Measurements from ENCODE around the gene GPHN.
A peak's percentile ranks its signal among the peaks of the same experiment; 100 is the strongest.
"Not testable (repeated sequence)": the region's sequence is repeated elsewhere in the genome, so short reads cannot be mapped to it uniquely, and the experiment has no call there.

Gene GPHN

DNA sequence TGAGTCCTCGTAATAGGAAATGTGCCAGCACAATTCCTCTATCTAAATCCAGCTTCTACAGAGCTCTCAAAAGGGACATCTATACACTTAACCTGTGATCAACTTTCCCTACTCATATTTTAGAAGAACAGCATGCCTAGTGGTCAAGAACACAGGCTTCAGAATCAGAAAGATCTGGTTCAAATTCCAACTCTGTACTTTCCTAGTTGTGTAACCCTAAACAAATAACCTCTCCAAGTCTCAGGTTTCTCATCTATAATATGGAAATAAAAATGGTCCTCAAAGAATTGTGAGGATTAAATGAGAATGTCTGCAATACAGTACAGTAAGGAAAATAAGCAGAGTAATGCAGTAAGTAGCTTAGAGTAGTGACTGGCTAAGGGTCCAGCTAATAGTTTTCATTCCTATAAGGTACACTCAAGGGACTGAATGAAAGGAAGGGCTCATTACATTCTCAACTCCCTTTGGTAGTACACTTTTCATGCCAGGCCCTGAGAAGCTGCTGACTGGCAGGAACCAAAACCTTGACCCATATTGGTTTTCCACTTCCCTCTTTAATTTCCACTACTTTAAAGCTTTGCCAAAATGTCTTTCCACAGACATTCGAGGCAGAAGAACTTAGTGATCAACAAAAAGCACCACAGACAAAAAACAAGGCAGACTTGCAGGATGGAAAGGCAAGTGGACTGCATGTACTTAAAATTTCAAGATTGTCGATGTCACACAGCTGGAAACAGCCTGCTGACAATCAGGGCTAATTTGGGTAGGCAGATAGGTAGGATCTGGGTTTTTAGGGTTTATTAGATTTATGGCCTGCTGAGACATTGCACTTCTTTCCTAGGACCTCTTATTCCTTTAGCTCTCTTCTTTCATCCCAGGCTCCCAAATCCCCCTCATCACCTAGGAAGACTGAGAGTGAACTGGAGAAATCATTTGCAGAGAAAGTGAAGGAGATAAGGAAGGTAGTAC, 17.5 kb upstream of the GPHN start:
- no peaks in the 10 kb centered on the region for H3K36me3 Mint-ChIP-seq (ENCODE audit: low read depth)
- H3K4me3 Mint-ChIP-seq: no peak overlapping the region
- H3K9me3 Mint-ChIP-seq: no peaks in the 10 kb centered on the region

DNA sequence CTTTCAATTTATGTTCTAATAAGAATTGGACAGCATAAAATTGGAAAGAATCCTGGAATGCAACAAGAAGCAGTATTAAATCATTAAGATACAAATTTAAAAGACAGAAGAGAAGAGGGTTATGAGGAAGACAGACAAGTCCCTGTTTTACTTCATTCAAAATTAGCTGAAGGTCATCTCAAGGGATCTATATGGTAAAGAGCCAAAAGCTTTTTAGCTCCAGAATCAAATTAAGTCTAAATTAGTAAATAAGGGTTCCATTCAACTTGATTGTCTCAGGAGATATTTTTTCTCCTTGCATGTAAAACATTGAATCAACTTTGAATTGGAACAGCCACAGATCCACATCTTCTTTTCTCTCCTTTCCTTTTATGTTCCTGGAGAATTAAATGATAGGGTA, 14.2 kb upstream of the GPHN start:
- DNase-seq (ENCODE audit: low spot score): no peak
- peaks cover 6% of the 10 kb centered on the region for H3K27me3 Mint-ChIP-seq (ENCODE audit: low read depth)
- no peaks in the 10 kb centered on the region for H3K36me3 Mint-ChIP-seq (ENCODE audit: low read depth)
- no peaks in the 10 kb centered on the region for H3K9me3 Mint-ChIP-seq
- H3K27ac Mint-ChIP-seq: no peak overlapping the region
- H3K4me3 Mint-ChIP-seq: no peak overlapping the region
- H3K4me1 Mint-ChIP-seq (ENCODE audit: low read depth): peaks cover 18% of the 10 kb centered on the region

More for the DNA sequence above, 17.5 kb upstream of the GPHN start:
- Mint-ChIP-seq H3K4me1 (ENCODE audit: low read depth) (peaks cover 1% of the 10 kb centered on the region), H3K27ac (no peak overlapping the region), H3K27me3 (ENCODE audit: low read depth) (no peaks in the 10 kb centered on the region)
- no peak for DNase-seq (ENCODE audit: low spot score)

GRCh38 chr14:66495218-66496098, 12.5 kb upstream of the GPHN start:
- H3K9me3 Mint-ChIP-seq: no peaks in the 10 kb centered on the region
- DNase-seq (ENCODE audit: low spot score): peak; percentile 8
- no peaks in the 10 kb centered on the region for H3K36me3 Mint-ChIP-seq (ENCODE audit: low read depth)
- no peak overlapping the region for H3K4me3 Mint-ChIP-seq
- no peak overlapping the region for H3K27ac Mint-ChIP-seq
- peaks cover 18% of the 10 kb centered on the region for H3K4me1 Mint-ChIP-seq (ENCODE audit: low read depth)
- H3K27me3 Mint-ChIP-seq (ENCODE audit: low read depth): peaks cover 12% of the 10 kb centered on the region

- Mint-ChIP-seq H3K36me3 (ENCODE audit: low read depth) (no peaks in the 10 kb centered on the region), H3K4me1 (ENCODE audit: low read depth) (peaks cover 18% of the 10 kb centered on the region), H3K27ac (no peak overlapping the region), H3K4me3 (no peak overlapping the region), H3K9me3 (no peaks in the 10 kb centered on the region), H3K27me3 (ENCODE audit: low read depth) (peaks cover 12% of the 10 kb centered on the region)
- no peak for DNase-seq (ENCODE audit: low spot score)
These were observed 11.6 kb upstream of the GPHN start for GRCh38 chr14:66496188-66496807.

- no peak for DNase-seq (ENCODE audit: low spot score)
- H3K9me3 Mint-ChIP-seq: no peaks in the 10 kb centered on the region
- H3K27me3 Mint-ChIP-seq (ENCODE audit: low read depth): peaks cover 12% of the 10 kb centered on the region
- H3K27ac Mint-ChIP-seq: no peak overlapping the region
- H3K4me1 Mint-ChIP-seq (ENCODE audit: low read depth): peaks cover 18% of the 10 kb centered on the region
- no peak overlapping the region for H3K4me3 Mint-ChIP-seq
- no peaks in the 10 kb centered on the region for H3K36me3 Mint-ChIP-seq (ENCODE audit: low read depth)
These were observed 11.0 kb upstream of the GPHN start for GRCh38 chr14:66496911-66497310.

DNA sequence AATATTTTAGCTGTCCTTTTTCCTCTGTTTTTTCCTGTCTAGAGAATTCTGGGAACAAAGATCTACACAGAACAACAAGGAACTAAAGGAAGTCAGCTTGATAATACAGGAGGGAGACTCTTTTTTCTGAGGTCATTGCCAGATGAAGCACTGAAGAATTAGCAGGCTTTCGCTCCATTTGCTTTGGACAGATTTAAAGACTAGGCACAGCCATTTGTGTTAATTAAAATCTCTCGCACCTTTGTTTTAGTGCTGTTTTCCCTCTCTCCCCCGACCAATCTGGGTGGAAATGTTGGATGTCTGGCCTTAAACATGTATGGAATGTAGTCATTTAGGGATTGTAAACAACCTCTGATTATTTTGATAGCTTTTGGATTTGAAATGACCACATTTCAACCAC, 9.6 kb upstream of the GPHN start:
- no peaks in the 10 kb centered on the region for H3K36me3 Mint-ChIP-seq (ENCODE audit: low read depth)
- H3K4me1 Mint-ChIP-seq (ENCODE audit: low read depth): peaks cover 18% of the 10 kb centered on the region
- no peak overlapping the region for H3K27ac Mint-ChIP-seq
- DNase-seq (ENCODE audit: low spot score): no peak
- H3K9me3 Mint-ChIP-seq: no peaks in the 10 kb centered on the region
- H3K27me3 Mint-ChIP-seq (ENCODE audit: low read depth): peaks cover 12% of the 10 kb centered on the region
- no peak overlapping the region for H3K4me3 Mint-ChIP-seq

DNA sequence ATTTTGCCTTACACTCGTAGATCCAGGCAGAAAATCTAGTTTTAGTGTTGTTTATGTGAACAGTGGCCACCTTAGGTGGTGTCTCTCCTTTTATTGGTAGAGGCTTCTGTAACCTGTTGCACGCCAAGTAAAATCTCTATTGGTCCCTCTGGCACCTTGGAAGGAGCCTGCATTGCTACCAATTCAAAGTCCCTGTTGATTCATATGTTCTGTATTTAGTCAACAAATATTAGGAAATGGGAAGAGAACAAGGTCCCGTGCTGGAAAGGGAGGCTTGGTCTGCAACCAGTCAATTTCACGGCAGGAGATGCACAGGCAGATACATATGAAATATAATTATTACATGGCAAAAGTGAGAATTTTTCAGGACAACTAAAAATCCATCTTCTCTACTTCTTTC, 6.4 kb upstream of the GPHN start:
- no peak overlapping the region for H3K27ac Mint-ChIP-seq
- peaks cover 12% of the 10 kb centered on the region for H3K4me1 Mint-ChIP-seq (ENCODE audit: low read depth)
- H3K27me3 Mint-ChIP-seq (ENCODE audit: low read depth): peaks cover 8% of the 10 kb centered on the region
- no peak overlapping the region for H3K4me3 Mint-ChIP-seq
- no peaks in the 10 kb centered on the region for H3K36me3 Mint-ChIP-seq (ENCODE audit: low read depth)
- H3K9me3 Mint-ChIP-seq: no peaks in the 10 kb centered on the region
- DNase-seq (ENCODE audit: low spot score): no peak

DNA sequence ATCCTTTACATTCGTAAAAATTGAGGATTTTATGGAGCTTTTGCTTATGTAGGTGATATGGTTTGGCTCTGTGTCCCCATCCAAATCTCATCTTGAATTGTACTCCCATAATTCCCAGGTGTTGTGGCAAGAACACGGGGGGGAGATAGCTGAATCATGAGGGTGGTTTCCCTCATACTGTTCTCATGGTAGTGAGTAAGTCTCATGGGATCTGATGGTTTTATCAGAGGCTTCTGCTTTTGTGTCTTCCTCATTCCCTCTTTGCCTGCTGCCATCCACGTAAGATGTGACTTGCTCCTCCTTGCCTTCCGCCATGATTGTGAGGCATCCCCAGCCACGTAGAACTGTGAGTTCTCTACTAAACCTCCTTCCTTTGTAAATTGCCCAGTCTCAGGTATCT, 5.1 kb upstream of the GPHN start:
- H3K27ac Mint-ChIP-seq; H3K27me3 Mint-ChIP-seq (ENCODE audit: low read depth); H3K36me3 Mint-ChIP-seq (ENCODE audit: low read depth): not testable (repeated sequence)

GRCh38 chr14:66503532-66503931, 4.4 kb upstream of the GPHN start:
- no peak overlapping the region for H3K27ac Mint-ChIP-seq
- no peaks in the 10 kb centered on the region for H3K9me3 Mint-ChIP-seq
- no peak overlapping the region for H3K4me3 Mint-ChIP-seq
- no peak for DNase-seq (ENCODE audit: low spot score)
- peaks cover 5% of the 10 kb centered on the region for H3K27me3 Mint-ChIP-seq (ENCODE audit: low read depth)
- H3K36me3 Mint-ChIP-seq (ENCODE audit: low read depth): no peaks in the 10 kb centered on the region
- H3K4me1 Mint-ChIP-seq (ENCODE audit: low read depth): peaks cover 8% of the 10 kb centered on the region

More for the DNA sequence above, 5.1 kb upstream of the GPHN start:
- not testable (repeated sequence) for H3K4me1 Mint-ChIP-seq (ENCODE audit: low read depth); DNase-seq (ENCODE audit: low spot score); H3K9me3 Mint-ChIP-seq; H3K4me3 Mint-ChIP-seq

- Mint-ChIP-seq H3K36me3 (ENCODE audit: low read depth) (no peaks in the 10 kb centered on the region), H3K9me3 (no peaks in the 10 kb centered on the region), H3K4me3 (peak overlapping the region; percentile 95)
These were observed 696 bp upstream of the GPHN start for GRCh38 chr14:66507181-66507721.

GRCh38 chr14:66508547-66508845, 549 bp downstream of the GPHN start:
- peak overlapping the region; percentile 95 for H3K4me3 Mint-ChIP-seq
- DNase-seq (ENCODE audit: low spot score): no peak

More at GRCh38 chr14:66507181-66507721, 696 bp upstream of the GPHN start:
- Mint-ChIP-seq H3K27ac (peak overlapping the region; percentile 92), H3K27me3 (ENCODE audit: low read depth) (peaks cover 31% of the 10 kb centered on the region), H3K4me1 (ENCODE audit: low read depth) (peaks cover 27% of the 10 kb centered on the region)
- DNase-seq (ENCODE audit: low spot score): no peak

GRCh38 chr14:66508846-66509621, 1.1 kb downstream of the GPHN start:
- peak; percentile 51 for DNase-seq (ENCODE audit: low spot score)
- Mint-ChIP-seq H3K27ac (no peak overlapping the region), H3K4me1 (ENCODE audit: low read depth) (peaks cover 33% of the 10 kb centered on the region), H3K36me3 (ENCODE audit: low read depth) (no peaks in the 10 kb centered on the region), H3K4me3 (peak overlapping the region; percentile 87), H3K9me3 (no peaks in the 10 kb centered on the region), H3K27me3 (ENCODE audit: low read depth) (peaks cover 39% of the 10 kb centered on the region)

More at GRCh38 chr14:66508547-66508845, 549 bp downstream of the GPHN start:
- peaks cover 33% of the 10 kb centered on the region for H3K4me1 Mint-ChIP-seq (ENCODE audit: low read depth)
- H3K36me3 Mint-ChIP-seq (ENCODE audit: low read depth): no peaks in the 10 kb centered on the region
- H3K27ac Mint-ChIP-seq: peak overlapping the region; percentile 92
- no peaks in the 10 kb centered on the region for H3K9me3 Mint-ChIP-seq
- peaks cover 38% of the 10 kb centered on the region for H3K27me3 Mint-ChIP-seq (ENCODE audit: low read depth)

DNA sequence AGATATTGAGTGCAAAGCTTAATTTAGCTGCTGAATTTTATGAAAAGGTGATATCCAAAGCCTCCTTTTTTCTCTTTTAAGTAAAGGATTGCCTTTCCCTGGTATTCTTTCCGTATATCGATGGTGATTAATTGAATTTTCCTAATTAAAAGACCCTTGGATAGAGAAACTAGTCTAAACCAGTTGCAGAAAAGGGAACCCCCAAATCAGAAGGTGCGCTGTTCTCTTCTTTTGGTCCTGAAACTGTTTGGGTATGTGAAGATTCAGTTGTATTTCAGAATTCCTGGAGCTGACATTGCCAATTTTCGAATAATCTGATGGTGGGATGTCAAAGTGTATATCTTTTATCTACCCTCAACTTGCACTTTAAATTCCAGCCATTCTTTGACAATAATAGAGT, 1.9 kb downstream of the GPHN start:
- peaks cover 33% of the 10 kb centered on the region for H3K4me1 Mint-ChIP-seq (ENCODE audit: low read depth)
- DNase-seq (ENCODE audit: low spot score): no peak
- peaks cover 42% of the 10 kb centered on the region for H3K27me3 Mint-ChIP-seq (ENCODE audit: low read depth)
- no peaks in the 10 kb centered on the region for H3K9me3 Mint-ChIP-seq
- H3K36me3 Mint-ChIP-seq (ENCODE audit: low read depth): no peaks in the 10 kb centered on the region
- peak overlapping the region; percentile 87 for H3K4me3 Mint-ChIP-seq
- no peak overlapping the region for H3K27ac Mint-ChIP-seq
